ENCODE measurements around the gene TMEM238L.

The TMEM238L gene

GRCh38 chr17:10803350-10803749 is 549 bp downstream of the TMEM238L start:
- DNase-seq, result no peak

- DNase-seq, result no peak
Observed at GRCh38 chr17:10802496-10803284, 1.2 kb downstream of the TMEM238L start.

- no peak for DNase-seq
Observed at GRCh38 chr17:10799407-10799806, 4.5 kb downstream of the TMEM238L start.

- no peak for DNase-seq
Observed at GRCh38 chr17:10798910-10799309, 5.0 kb downstream of the TMEM238L start.

GRCh38 chr17:10798332-10798749 is 5.6 kb downstream of the TMEM238L start:
- DNase-seq, result no peak

GRCh38 chr17:10797476-10798328 is 6.2 kb downstream of the TMEM238L start:
- no peak for DNase-seq

- DNase-seq, result no peak
Observed at GRCh38 chr17:10793816-10794215, 10.1 kb downstream of the TMEM238L start.

- no peak for DNase-seq
Observed at GRCh38 chr17:10793256-10793655, 10.6 kb downstream of the TMEM238L start.

GRCh38 chr17:10792151-10792550 is 11.7 kb downstream of the TMEM238L start:
- DNase-seq, result no peak

GRCh38 chr17:10790491-10791401 is 13.2 kb downstream of the TMEM238L start:
- no peak for DNase-seq

GRCh38 chr17:10789694-10790271 is 14.1 kb downstream of the TMEM238L start:
- DNase-seq, result no peak

- DNase-seq, result no peak
Observed at GRCh38 chr17:10787306-10788045, 16.4 kb downstream of the TMEM238L start.

GRCh38 chr17:10785295-10785694 is 18.6 kb downstream of the TMEM238L start:
- no peak for DNase-seq

- no peak for DNase-seq
Observed at GRCh38 chr17:10779609-10780008, 24.3 kb downstream of the TMEM238L start.

- no peak for DNase-seq
Observed at GRCh38 chr17:10777890-10778289, 26.0 kb downstream of the TMEM238L start.

- DNase-seq, result no peak
Observed at GRCh38 chr17:10777131-10777807, 26.6 kb downstream of the TMEM238L start.

GRCh38 chr17:10776381-10776780 is 27.5 kb downstream of the TMEM238L start:
- no peak for DNase-seq

- DNase-seq, result no peak
Observed at GRCh38 chr17:10775740-10776356, 28.1 kb downstream of the TMEM238L start.

- DNase-seq, result no peak
Observed at GRCh38 chr17:10775058-10775457, 28.8 kb downstream of the TMEM238L start.

GRCh38 chr17:10773391-10773790 is 30.5 kb downstream of the TMEM238L start:
- no peak for DNase-seq
